H9 (cell line): ENCODE data around the gene PFKL. TPM values are rescaled to one million over a fixed set of nuclear protein-coding genes. Genes with fewer than 3 reads are reported as not detected.

ENCODE experiments used
- DNase-seq: peaks from one replicate; pipeline ENCODE4 v3.0.0-alpha.2; 2017
- H2AFZ ChIP-seq: one replicate; pipeline ENCODE4 v1.6.1; 2013; ENCODE audit warnings: mild to moderate bottlenecking, low read length, control low read depth, moderate library complexity
- H2AK5ac ChIP-seq: 2 replicates; pipeline ENCODE4 v1.6.1; 2013; ENCODE audit warnings: low read length, control low read depth, mixed read lengths; ENCODE audit not compliant: insufficient read length
- H2BK120ac ChIP-seq: one replicate; pipeline ENCODE4 v1.6.1; 2013; ENCODE audit warnings: low read depth, mild to moderate bottlenecking, low read length, control low read depth, inconsistent platforms; ENCODE audit not compliant: poor library complexity, severe bottlenecking
- H2BK12ac ChIP-seq: 2 replicates; pipeline ENCODE4 v1.6.1; 2013; ENCODE audit warnings: low read length, control low read depth, mixed read lengths, low read depth; ENCODE audit not compliant: insufficient read length
- H2BK15ac ChIP-seq: 2 replicates; pipeline ENCODE4 v1.6.1; 2013; ENCODE audit warnings: low read depth, low read length, control low read depth
- H2BK20ac ChIP-seq: one replicate; pipeline ENCODE4 v1.6.1; 2013; ENCODE audit warnings: low read depth, mild to moderate bottlenecking, low read length, control low read depth, inconsistent platforms; ENCODE audit not compliant: poor library complexity, severe bottlenecking
- H2BK5ac ChIP-seq: 2 replicates; pipeline ENCODE4 v1.6.1; 2013; ENCODE audit warnings: low read length, control low read depth, mixed read lengths; ENCODE audit not compliant: insufficient read length
- H3K14ac ChIP-seq: 2 replicates; pipeline ENCODE4 v1.6.1; 2013; ENCODE audit warnings: low read length, control low read depth; ENCODE audit not compliant: insufficient read depth
- H3K18ac ChIP-seq: 2 replicates; pipeline ENCODE4 v1.6.1; 2013; ENCODE audit warnings: low read depth, mild to moderate bottlenecking, mixed read lengths, low read length, control low read depth; ENCODE audit not compliant: insufficient read length
- H3K23ac ChIP-seq: 2 replicates; pipeline ENCODE4 v1.6.1; 2013; ENCODE audit warnings: low read length, control low read depth, mixed read lengths, low read depth; ENCODE audit not compliant: insufficient read length
- H3K23me2 ChIP-seq: 2 replicates; pipeline ENCODE4 v1.6.1; 2013; ENCODE audit warnings: low read depth, mild to moderate bottlenecking, mixed read lengths, low read length, control low read depth; ENCODE audit not compliant: insufficient read length, poor library complexity, severe bottlenecking
- H3K27ac ChIP-seq: 2 replicates; pipeline ENCODE4 v1.5.1; 2013; ENCODE audit warnings: low read length, control low read depth, mixed read lengths, low read depth; ENCODE audit not compliant: insufficient read length
- H3K27me3 ChIP-seq: 2 replicates; pipeline ENCODE4 v1.6.1; 2013; ENCODE audit warnings: low read length, control low read depth, inconsistent platforms; ENCODE audit not compliant: insufficient read depth
- H3K4ac ChIP-seq: 2 replicates; pipeline ENCODE4 v1.6.1; 2013; ENCODE audit warnings: low read depth, mild to moderate bottlenecking, control low read depth, inconsistent platforms, low read length, moderate library complexity
- H3K4me1 ChIP-seq: 2 replicates; pipeline ENCODE4 v1.6.1; 2013; ENCODE audit warnings: low read length, control low read depth, inconsistent platforms; ENCODE audit not compliant: insufficient read depth
- H3K4me2 ChIP-seq: 2 replicates; pipeline ENCODE4 v1.6.1; 2013; ENCODE audit warnings: low read length, control low read depth, mixed read lengths; ENCODE audit not compliant: insufficient read length, insufficient read depth
- H3K56ac ChIP-seq: 2 replicates; pipeline ENCODE4 v1.6.1; 2013; ENCODE audit warnings: low read depth, mild to moderate bottlenecking, mixed read lengths, low read length, control low read depth; ENCODE audit not compliant: insufficient read length
- H3K79me1 ChIP-seq: 2 replicates; pipeline ENCODE4 v1.6.1; 2013; ENCODE audit warnings: low read depth, mild to moderate bottlenecking, moderate library complexity, low read length, control low read depth, inconsistent platforms; ENCODE audit not compliant: insufficient read depth, poor library complexity, severe bottlenecking
- H3K79me2 ChIP-seq: 2 replicates; pipeline ENCODE4 v1.6.1; 2013; ENCODE audit warnings: low read length, control low read depth, inconsistent platforms; ENCODE audit not compliant: insufficient read depth
- H3K9ac ChIP-seq: 2 replicates; pipeline ENCODE4 v1.6.1; 2013; ENCODE audit warnings: low read length, control low read depth, mixed read lengths; ENCODE audit not compliant: insufficient read length; ENCODE audit errors: extremely low read depth
- H3K9me3 ChIP-seq: one replicate; pipeline ENCODE4 v1.6.1; 2013; ENCODE audit warnings: low read depth, low read length, inconsistent platforms; ENCODE audit not compliant: control insufficient read depth
- H3T11ph ChIP-seq: one replicate; pipeline ENCODE4 v1.6.1; 2013; ENCODE audit warnings: mild to moderate bottlenecking, low read length, control low read depth, inconsistent platforms
- H4K20me1 ChIP-seq: one replicate; pipeline ENCODE4 v1.6.1; 2013; ENCODE audit not compliant: control insufficient read depth, insufficient read length, insufficient read depth
- H4K5ac ChIP-seq: 2 replicates; pipeline ENCODE4 v1.6.1; 2013; ENCODE audit warnings: low read depth, mild to moderate bottlenecking, mixed read lengths, low read length, control low read depth; ENCODE audit not compliant: insufficient read length
- H4K8ac ChIP-seq: replicated peaks from 2 replicates; pipeline ENCODE4 v1.6.1; 2013; ENCODE audit warnings: low read length, control low read depth, mixed read lengths, low read depth; ENCODE audit not compliant: insufficient read length
- H4K91ac ChIP-seq: 2 replicates; pipeline ENCODE4 v1.6.1; 2013; ENCODE audit warnings: low read depth, mild to moderate bottlenecking, moderate library complexity, mixed read lengths, low read length, control low read depth; ENCODE audit not compliant: insufficient read length
- H3K27ac Mint-ChIP-seq, 3 experiments: 2 replicates in 2 of 3; 3 replicates in 1 of 3; pipeline ENCODE4 v1.8.0; 2020 to 2021; ENCODE audit warnings: mixed read lengths in 3 of 3, mild to moderate bottlenecking in 1 of 3, moderate library complexity in 1 of 3
- H3K27me3 Mint-ChIP-seq: 2 replicates; pipeline ENCODE4 v1.8.0; 2021; ENCODE audit warnings: low read depth, mild to moderate bottlenecking, moderate library complexity, mixed read lengths
- H3K36me3 Mint-ChIP-seq, 3 experiments: 2 replicates in 2 of 3; 3 replicates in 1 of 3; pipeline ENCODE4 v1.8.0; 2020 to 2021; ENCODE audit warnings: low read depth in 3 of 3, mixed read lengths in 3 of 3; ENCODE audit not compliant: insufficient read depth in 1 of 3
- H3K4me1 Mint-ChIP-seq, 2 experiments: 2 replicates each; pipeline ENCODE4 v1.8.0; 2020; ENCODE audit warnings: mixed read lengths in 2 of 2
- H3K4me3 Mint-ChIP-seq, 2 experiments: 2 replicates in 1 of 2; 3 replicates in 1 of 2; pipeline ENCODE4 v1.8.0; 2020 to 2021; ENCODE audit warnings: mild to moderate bottlenecking in 2 of 2, mixed read lengths in 2 of 2, moderate library complexity in 1 of 2
- H3K9me3 Mint-ChIP-seq, 2 experiments: 2 replicates in 1 of 2; 3 replicates in 1 of 2; pipeline ENCODE4 v1.8.0; 2020; ENCODE audit warnings: mild to moderate bottlenecking in 2 of 2, mixed read lengths in 2 of 2, moderate library complexity in 1 of 2
- CTCF ChIP-seq: fragments of 200-600 bp; sonication (generic); conservative IDR thresholded peaks from 3 replicates; pipeline ENCODE4 v1.8.0; 2021; ENCODE audit warnings: antibody characterized with exemption, mild to moderate bottlenecking
- WGBS: extraction: QIAGEN DNeasy Blood & Tissue Kit; methylation state at CpG from one replicate; pipeline ENCODE4 v1.1.7; 2013; ENCODE audit warnings: missing lambda C conversion rate, low lambda C conversion rate, mixed read lengths; ENCODE audit not compliant: insufficient read length; ENCODE audit errors: extremely low coverage; 5-methylcytosine and 5-hydroxymethylcytosine counted together
- total RNA-seq: library from RNA; stranded (reverse); gene quantifications from 2 replicates; pipeline ENCODE4 v1.2.1, GENCODE V29; 2021

PFKL gene
- total RNA-seq, 1 experiment from 2014 or later, result 107 TPM

DNA sequence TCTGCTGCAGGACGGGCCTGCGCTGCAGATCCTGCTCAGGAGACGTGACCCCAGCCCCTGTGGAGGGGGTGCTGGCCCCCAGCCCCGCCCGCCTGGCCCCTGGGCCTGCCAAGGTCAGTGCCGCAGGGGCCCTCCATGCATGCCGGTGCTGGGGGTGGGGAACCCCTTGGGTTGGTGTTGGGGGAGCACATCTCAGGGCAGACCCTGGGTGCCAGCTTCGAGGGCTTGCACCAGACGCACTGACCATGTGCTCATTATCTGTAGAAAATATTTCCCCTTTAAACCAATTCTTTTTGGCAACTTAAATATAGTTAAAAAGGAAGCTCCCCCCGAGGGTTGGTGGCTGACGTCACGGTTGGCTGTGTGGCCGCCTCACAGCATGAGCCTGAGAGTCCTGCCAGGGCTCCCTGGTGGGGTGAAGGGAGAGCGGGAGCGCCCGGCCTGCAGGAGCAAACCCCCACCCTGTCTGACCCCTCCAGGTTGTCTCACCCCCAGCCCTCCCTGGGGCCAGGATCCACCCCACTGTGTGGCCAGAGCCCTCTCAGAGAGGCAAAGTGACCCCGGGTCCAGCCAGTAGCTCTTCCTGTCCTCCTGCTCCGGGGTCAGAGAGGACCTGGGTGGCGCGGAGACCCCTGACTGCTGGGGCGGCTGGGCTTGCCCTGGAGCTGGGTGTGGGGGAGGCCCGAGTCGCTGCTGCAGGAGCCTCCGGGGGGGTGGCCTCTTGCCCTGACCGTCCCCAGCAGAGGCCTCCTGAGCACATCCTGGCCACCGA lies 5.3 kb upstream of the PFKL start:
- H3K27ac Mint-ChIP-seq, result no peak overlapping the region
- H3K27me3 Mint-ChIP-seq, result peaks cover 11% of the 10 kb centered on the region

More for the DNA sequence above, 5.3 kb upstream of the PFKL start:
- no peak overlapping the region for H3K14ac ChIP-seq
- no peaks in the 10 kb centered on the region for H3K79me1 ChIP-seq
- no peak overlapping the region for H2BK20ac ChIP-seq
- H3K4me1 Mint-ChIP-seq, result peaks cover 4 to 10% of the 10 kb centered on the region in 2 experiments
- no peak overlapping the region for H3K18ac ChIP-seq
- H3K4me1 ChIP-seq, result no peaks in the 10 kb centered on the region; the same call in 1 of the 2 replicates
- no peak overlapping the region for H3K4me2 ChIP-seq
- H3K4me3 Mint-ChIP-seq, result no peak overlapping the region
- H3T11ph ChIP-seq, result no peak overlapping the region
- no peaks in the 10 kb centered on the region for H3K27me3 ChIP-seq
- H3K9ac ChIP-seq, result no peak overlapping the region
- no peak overlapping the region for H2AK5ac ChIP-seq
- no peak for DNase-seq
- H2AFZ ChIP-seq, result no peak overlapping the region
- H2BK12ac ChIP-seq, result no peak overlapping the region
- H2BK15ac ChIP-seq, result no peak overlapping the region
- H3K79me2 ChIP-seq, result no peaks in the 10 kb centered on the region
- no peak overlapping the region for H2BK5ac ChIP-seq
- H3K23ac ChIP-seq, result no peak overlapping the region
- no peaks in the 10 kb centered on the region for H3K36me3 Mint-ChIP-seq
- H3K27ac ChIP-seq, result no peak overlapping the region
- no peak overlapping the region for H2BK120ac ChIP-seq
- no peak overlapping the region for H3K56ac ChIP-seq
- no peaks in the 10 kb centered on the region for H3K23me2 ChIP-seq
- H3K9me3 Mint-ChIP-seq, result no peaks in the 10 kb centered on the region
- no peak overlapping the region for H3K4ac ChIP-seq
- no CpG with 5 or more reads among the region's 26 CpGs for WGBS
- TF ChIP-seq CTCF, result no peak
- H4K8ac ChIP-seq, result no peak overlapping the region
- no peaks in the 10 kb centered on the region for H3K9me3 ChIP-seq
- H4K20me1 ChIP-seq, result no peaks in the 10 kb centered on the region
- H4K5ac ChIP-seq, result no peak overlapping the region
- no peak overlapping the region for H4K91ac ChIP-seq
